ENCODE measurements around the gene SYT1.

The SYT1 gene

DNA sequence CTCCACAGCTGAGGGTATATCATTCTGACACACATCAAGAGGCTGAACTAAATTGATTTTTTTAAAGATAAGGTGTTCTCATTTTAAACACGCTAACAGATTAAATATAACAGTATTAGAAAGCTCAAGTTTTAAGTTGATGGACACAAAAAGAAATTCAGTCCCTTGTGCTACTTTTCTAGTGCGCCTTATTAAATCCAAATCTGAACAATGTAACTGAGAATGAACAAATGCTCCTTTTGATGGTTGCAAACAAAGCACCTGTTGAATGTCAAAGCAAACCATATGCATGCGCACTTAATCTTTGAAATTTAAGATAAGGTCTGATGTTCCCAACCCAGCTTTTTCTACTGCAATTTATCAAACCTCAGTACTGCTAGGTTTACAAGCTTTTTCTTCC lies 424.3 kb downstream of the SYT1 start:
- no peaks in the 10 kb centered on the region for H3K4me1 ChIP-seq (ENCODE audit: control insufficient read depth in 1 of 2, insufficient read depth in 1 of 2, low read depth in 1 of 2, low read length in 1 of 2)
- no peaks in the 10 kb centered on the region for H3K9me3 ChIP-seq
- H3K4me3 ChIP-seq (ENCODE audit: low read depth in 1 of 2, low read length in 1 of 2) = no peak overlapping the region
- TF ChIP-seq, protein P1, sequence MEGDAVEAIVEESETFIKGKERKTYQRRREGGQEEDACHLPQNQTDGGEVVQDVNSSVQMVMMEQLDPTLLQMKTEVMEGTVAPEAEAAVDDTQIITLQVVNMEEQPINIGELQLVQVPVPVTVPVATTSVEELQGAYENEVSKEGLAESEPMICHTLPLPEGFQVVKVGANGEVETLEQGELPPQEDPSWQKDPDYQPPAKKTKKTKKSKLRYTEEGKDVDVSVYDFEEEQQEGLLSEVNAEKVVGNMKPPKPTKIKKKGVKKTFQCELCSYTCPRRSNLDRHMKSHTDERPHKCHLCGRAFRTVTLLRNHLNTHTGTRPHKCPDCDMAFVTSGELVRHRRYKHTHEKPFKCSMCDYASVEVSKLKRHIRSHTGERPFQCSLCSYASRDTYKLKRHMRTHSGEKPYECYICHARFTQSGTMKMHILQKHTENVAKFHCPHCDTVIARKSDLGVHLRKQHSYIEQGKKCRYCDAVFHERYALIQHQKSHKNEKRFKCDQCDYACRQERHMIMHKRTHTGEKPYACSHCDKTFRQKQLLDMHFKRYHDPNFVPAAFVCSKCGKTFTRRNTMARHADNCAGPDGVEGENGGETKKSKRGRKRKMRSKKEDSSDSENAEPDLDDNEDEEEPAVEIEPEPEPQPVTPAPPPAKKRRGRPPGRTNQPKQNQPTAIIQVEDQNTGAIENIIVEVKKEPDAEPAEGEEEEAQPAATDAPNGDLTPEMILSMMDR (IDR thresholded peaks at IDR 0.05) = no peak
- H3K27me3 ChIP-seq = no peaks in the 10 kb centered on the region
- no peak overlapping the region for H3K27ac ChIP-seq
- no peaks in the 10 kb centered on the region for H3K36me3 ChIP-seq

DNA sequence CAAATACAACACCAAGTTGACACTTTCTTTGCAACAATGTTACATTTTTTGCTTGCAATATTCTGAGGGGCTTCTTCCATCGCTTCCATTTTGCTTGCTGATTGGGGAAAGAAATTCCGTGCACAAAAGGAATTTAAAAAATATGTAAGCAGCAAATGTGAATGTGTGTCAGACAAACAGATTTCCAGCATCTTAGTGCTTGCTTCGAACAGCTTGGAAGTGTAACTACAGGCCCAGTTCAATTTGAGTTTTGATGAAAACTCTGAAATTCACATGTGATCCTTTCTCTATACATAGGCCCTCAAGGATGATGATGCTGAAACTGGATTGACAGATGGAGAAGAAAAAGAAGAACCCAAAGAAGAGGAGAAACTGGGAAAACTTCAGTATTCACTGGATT lies 427.1 kb downstream of the SYT1 start:
- H3K27me3 ChIP-seq = no peaks in the 10 kb centered on the region
- H3K36me3 ChIP-seq = no peaks in the 10 kb centered on the region
- no peaks in the 10 kb centered on the region for H3K9me3 ChIP-seq
- H3K4me3 ChIP-seq (ENCODE audit: low read depth in 1 of 2, low read length in 1 of 2) = no peak overlapping the region
- TF ChIP-seq, protein P1 (IDR thresholded peaks at IDR 0.05) = no peak
- H3K4me1 ChIP-seq (ENCODE audit: control insufficient read depth in 1 of 2, insufficient read depth in 1 of 2, low read depth in 1 of 2, low read length in 1 of 2) = no peaks in the 10 kb centered on the region
- no peak overlapping the region for H3K27ac ChIP-seq

DNA sequence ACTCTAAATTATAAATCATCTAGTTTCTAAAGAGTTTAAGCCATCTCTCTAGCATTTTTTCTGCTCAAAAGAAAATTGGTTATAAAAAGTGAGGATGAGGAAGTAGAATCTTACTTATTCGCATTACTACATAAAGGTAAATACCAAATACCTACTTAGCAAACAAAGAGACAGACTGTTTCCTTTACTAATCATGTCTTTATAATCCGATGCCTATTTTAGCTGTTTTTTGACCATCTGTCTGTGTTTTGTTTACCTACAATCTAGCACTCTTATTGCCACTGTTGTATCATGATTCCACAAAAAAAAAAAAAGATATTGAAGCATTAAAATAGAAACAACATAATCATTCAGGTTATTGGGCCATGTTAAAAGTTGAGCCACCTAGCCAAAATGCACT lies 430.0 kb downstream of the SYT1 start:
- Histone ChIP-seq H3K9me3 (no peaks in the 10 kb centered on the region), H3K4me3 (ENCODE audit: low read depth in 1 of 2, low read length in 1 of 2) (no peak overlapping the region), H3K27ac (no peak overlapping the region), H3K36me3 (no peaks in the 10 kb centered on the region), H3K27me3 (no peaks in the 10 kb centered on the region), H3K4me1 (ENCODE audit: control insufficient read depth in 1 of 2, insufficient read depth in 1 of 2, low read depth in 1 of 2, low read length in 1 of 2) (no peaks in the 10 kb centered on the region)
- TF ChIP-seq, protein P1 (IDR thresholded peaks at IDR 0.05) = no peak

DNA sequence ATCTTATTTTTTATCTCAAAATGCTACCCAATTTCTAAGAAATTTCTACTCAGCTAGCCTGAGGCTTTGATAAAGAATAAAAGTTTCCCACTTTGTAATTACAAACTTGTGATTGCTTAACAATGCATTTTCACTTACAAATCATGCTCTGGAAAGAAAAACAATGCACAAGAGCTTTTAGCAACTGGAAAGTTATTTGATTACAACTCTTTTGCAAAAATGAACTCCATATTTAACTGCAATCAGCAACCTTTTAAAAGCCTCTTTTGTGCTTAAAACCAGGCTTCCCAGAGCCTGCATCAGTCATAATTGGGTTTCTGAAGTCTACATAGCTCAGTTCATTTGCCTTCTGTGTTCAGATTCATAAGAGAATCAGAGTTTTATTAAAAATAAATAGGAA lies 431.0 kb downstream of the SYT1 start:
- TF ChIP-seq, protein P1 (IDR thresholded peaks at IDR 0.05) = no peak
- Histone ChIP-seq H3K36me3 (no peaks in the 10 kb centered on the region), H3K27me3 (no peaks in the 10 kb centered on the region), H3K27ac (no peak overlapping the region), H3K9me3 (no peaks in the 10 kb centered on the region), H3K4me3 (ENCODE audit: low read depth in 1 of 2, low read length in 1 of 2) (no peak overlapping the region), H3K4me1 (ENCODE audit: control insufficient read depth in 1 of 2, insufficient read depth in 1 of 2, low read depth in 1 of 2, low read length in 1 of 2) (no peaks in the 10 kb centered on the region)

DNA sequence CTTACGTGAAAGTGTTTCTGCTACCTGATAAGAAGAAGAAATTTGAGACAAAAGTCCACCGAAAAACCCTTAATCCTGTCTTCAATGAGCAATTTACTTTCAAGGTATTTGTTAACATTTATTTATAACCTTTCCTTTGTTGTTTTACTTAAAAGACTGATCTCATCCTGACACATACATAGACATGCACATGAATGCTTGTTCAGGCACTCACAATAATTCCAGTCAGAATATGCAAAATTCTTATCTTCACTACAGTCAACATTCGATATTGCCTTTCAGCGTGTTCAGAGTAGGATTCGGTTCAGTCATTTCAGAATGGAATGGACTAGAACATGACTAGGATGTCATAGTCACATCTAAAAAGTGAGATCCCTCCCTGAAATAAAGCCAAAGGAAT lies 431.6 kb downstream of the SYT1 start:
- TF ChIP-seq, protein P1 (IDR thresholded peaks at IDR 0.05) = no peak
- Histone ChIP-seq H3K4me3 (ENCODE audit: low read depth in 1 of 2, low read length in 1 of 2) (no peak overlapping the region), H3K9me3 (no peaks in the 10 kb centered on the region), H3K4me1 (ENCODE audit: control insufficient read depth in 1 of 2, insufficient read depth in 1 of 2, low read depth in 1 of 2, low read length in 1 of 2) (no peaks in the 10 kb centered on the region), H3K27me3 (no peaks in the 10 kb centered on the region), H3K36me3 (no peaks in the 10 kb centered on the region), H3K27ac (no peak overlapping the region)

DNA sequence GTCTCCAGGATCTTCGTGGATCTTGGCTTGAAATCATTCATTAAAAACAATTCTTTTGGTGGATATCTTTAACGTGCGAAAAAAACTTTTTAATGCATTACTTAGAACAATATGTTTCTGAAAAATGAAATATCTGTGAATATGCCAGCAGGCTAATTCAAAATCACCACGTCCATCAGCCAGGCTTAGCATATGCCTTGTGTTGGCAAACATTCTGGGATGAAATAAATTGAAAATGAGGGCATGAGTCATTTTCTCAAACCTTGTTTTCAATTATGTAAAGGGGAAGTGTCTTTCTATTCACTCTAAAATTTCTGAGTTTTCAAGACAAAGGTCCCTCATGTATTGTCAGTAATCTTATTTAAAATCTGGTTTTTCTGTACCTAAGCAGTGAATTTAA lies 432.3 kb downstream of the SYT1 start:
- no peaks in the 10 kb centered on the region for H3K27me3 ChIP-seq
- H3K4me3 ChIP-seq (ENCODE audit: low read depth in 1 of 2, low read length in 1 of 2) = no peak overlapping the region

More for the DNA sequence above, 432.3 kb downstream of the SYT1 start:
- Histone ChIP-seq H3K4me1 (ENCODE audit: control insufficient read depth in 1 of 2, insufficient read depth in 1 of 2, low read depth in 1 of 2, low read length in 1 of 2) (no peaks in the 10 kb centered on the region), H3K9me3 (no peaks in the 10 kb centered on the region), H3K27ac (no peak overlapping the region), H3K36me3 (no peaks in the 10 kb centered on the region)
- TF ChIP-seq, protein P1 (IDR thresholded peaks at IDR 0.05) = no peak
